Measurements from ENCODE around the gene CDON.
"Not testable (repeated sequence)": the region's sequence is repeated elsewhere in the genome, so short reads cannot be mapped to it uniquely, and the experiment has no call there.

CDON gene

GRCh38 chr11:125918140-125918840 is 144.4 kb downstream of the CDON start:
- DNase-seq = no peak

GRCh38 chr11:125916683-125917347 is 145.9 kb downstream of the CDON start:
- DNase-seq = no peak

- DNase-seq = not testable (repeated sequence)
These were observed 148.1 kb downstream of the CDON start for GRCh38 chr11:125914601-125915000.

GRCh38 chr11:125910226-125910849 is 152.3 kb downstream of the CDON start:
- no peak for DNase-seq
